Posterior cingulate gyrus (tissue), 11 donors: Measurements from ENCODE around the gene PARVA.
A peak's percentile ranks its signal among the peaks of the same experiment; 100 is the strongest.
"Not testable (repeated sequence)": the region's sequence is repeated elsewhere in the genome, so short reads cannot be mapped to it uniquely, and the experiment has no call there.

Experiments
- DNase-seq, 10 donors: peaks; one replicate each; pipeline versions ENCODE4 v3.0.0 to v3.0.0-alpha.2; 2020 to 2021; ENCODE audit warnings: mixed read lengths in 3 of 10
- intact Hi-C: fragments of 100-400 bp; cut with DNase I; formaldehyde crosslinking; loops from one replicate; pipeline ENCODE4 v1.15.1; 2023

Gene PARVA, protein sequence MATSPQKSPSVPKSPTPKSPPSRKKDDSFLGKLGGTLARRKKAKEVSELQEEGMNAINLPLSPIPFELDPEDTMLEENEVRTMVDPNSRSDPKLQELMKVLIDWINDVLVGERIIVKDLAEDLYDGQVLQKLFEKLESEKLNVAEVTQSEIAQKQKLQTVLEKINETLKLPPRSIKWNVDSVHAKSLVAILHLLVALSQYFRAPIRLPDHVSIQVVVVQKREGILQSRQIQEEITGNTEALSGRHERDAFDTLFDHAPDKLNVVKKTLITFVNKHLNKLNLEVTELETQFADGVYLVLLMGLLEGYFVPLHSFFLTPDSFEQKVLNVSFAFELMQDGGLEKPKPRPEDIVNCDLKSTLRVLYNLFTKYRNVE

GRCh38 chr11:12377106-12377823 lies at the start of gene PARVA:
Gene PARVA, plus strand, starts transcription at chr11:12377571. Its CDS starts 77 bp downstream, at chr11:12377648.
- intact Hi-C loops = no loop called here
- peak in 9 of 10 donors; percentile 15 to 89 (median 42) for DNase-seq

DNA sequence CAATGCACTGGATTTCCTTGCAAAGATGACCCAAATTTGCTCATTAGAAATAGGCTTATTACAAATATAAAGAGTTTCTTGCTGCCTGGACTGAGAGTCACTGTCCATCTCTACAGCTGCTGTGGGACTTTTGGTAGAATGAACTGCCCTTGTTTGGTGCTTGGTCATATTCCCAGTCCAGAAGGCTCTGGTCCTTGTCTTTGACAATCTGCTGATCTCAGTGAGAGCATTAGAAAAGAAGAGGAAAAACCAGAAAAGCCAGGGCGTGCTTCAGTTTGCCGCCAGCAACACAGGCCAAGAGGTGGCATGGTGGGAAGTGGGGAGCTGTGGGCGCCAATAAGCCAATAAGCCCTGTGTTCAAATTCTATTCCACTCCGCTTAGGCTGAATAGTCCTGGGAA lies 48.2 kb upstream of the PARVA start:
- DNase-seq = peak in 2 of 10 donors; percentile 29 to 42
- intact Hi-C loops = no loop called here

GRCh38 chr11:12329797-12330196 lies 47.6 kb upstream of the PARVA start:
- intact Hi-C loops = loop anchor here (2.0 to 5.0 kb wide), 3 partner anchors 83 to 633 kb away; partner anchors contain the start of gene TEAD1
- DNase-seq = no peak

- intact Hi-C loops = loop anchor here (1.0 to 5.0 kb wide), 6 partner anchors 42 to 632 kb away; partner anchors contain the start of gene TEAD1
- peak in 9 of 10 donors; percentile 17 to 95 (median 63) for DNase-seq
These were observed 46.7 kb upstream of the PARVA start for GRCh38 chr11:12330485-12331231.

DNA sequence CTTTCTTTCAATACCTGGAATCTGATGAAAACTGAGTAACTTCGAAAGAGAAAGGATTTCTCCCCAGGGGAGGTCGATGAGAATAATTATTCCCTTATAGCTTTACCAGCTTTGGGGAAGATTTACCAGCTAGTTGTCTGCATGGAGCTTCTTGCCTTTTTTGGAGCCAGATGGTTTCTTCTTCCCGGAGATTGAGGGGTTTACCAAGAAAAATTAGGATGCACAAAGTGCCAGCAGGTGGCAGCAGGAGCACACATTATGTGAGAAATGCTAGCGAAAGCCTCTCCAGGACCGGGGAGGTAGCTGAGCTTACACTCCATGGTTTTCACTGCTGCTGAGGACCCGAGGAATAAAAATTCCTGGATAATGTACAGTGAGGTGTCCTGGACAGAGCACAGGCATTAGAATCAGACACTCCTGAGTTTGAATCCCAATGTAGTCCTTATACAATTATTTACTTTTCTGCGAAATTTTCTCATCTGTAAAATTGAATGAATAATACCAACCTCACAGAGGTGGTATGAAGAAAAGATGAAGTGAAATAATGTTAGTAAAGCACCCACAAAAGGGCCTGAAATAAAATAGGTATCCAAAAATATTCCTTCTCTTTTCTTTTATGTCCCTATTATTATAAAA lies 46.0 kb upstream of the PARVA start:
- peak; percentile 58 to 97 (median 86) for DNase-seq
- intact Hi-C loops = loop anchor here (1.0 to 5.0 kb wide), 6 partner anchors 43 to 631 kb away; partner anchors contain the start of gene TEAD1

GRCh38 chr11:12343526-12343925 lies 33.8 kb upstream of the PARVA start:
- intact Hi-C loops = no loop called here
- no peak for DNase-seq

DNA sequence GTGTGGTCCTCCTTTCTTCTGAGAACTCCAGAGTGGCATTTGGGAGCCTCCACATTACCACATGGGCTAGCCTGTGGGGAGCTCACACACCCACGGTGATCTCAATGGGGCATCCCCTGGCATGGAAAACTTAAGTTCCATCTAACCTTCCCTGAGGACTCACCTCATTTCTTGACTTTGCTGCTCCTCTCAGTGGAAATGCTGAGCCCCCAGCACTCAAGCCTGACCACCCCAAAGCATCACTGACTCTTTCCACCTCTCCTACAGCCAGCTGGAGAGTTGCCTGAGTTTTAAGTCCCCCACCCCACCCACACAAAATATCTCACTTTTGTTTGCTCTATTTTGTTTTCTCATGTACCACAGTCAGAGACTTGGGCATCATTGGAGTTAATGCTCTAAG lies 23.8 kb upstream of the PARVA start:
- intact Hi-C loops = no loop called here
- no peak for DNase-seq

- no peak for DNase-seq
- intact Hi-C loops = no loop called here
These were observed 22.4 kb upstream of the PARVA start for GRCh38 chr11:12354750-12355545.

DNA sequence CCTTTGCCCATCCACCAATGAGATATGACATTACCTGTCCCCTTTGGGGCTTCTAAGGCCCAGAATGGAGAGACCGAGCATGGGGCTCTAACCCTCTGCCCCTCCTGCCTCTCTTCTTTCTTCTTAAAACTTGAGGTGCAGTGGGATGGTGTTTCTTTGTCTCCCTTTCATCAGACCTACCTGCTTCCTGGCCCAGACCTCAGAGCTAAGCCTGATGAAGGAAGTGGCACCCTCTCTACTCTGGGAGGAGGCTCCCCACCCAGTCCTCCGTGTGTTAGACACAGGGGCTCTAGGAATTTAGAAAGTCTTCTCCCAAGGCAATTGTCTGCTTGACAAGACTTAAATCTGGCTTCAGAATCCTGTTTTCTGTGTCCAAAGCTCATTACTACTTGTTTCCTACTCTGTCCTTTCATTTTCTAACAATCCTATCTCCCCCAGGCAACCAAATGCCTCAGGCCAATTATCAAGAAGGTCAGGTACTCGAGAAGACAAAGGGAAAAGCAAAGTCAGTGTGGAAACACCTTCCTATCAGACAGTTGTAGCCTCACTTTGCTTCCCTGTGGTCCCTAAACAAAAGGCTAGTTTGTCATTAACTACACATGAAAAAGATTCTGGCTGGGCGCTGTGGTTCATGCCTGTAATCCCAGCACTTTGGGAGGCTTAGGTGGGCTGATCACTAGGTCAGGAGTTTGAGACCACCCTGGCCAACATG lies 20.3 kb upstream of the PARVA start:
- no peak for DNase-seq
- intact Hi-C loops = no loop called here

- intact Hi-C loops, DNase-seq: not testable (repeated sequence)
These were observed 19.7 kb upstream of the PARVA start for GRCh38 chr11:12357697-12358096.

DNA sequence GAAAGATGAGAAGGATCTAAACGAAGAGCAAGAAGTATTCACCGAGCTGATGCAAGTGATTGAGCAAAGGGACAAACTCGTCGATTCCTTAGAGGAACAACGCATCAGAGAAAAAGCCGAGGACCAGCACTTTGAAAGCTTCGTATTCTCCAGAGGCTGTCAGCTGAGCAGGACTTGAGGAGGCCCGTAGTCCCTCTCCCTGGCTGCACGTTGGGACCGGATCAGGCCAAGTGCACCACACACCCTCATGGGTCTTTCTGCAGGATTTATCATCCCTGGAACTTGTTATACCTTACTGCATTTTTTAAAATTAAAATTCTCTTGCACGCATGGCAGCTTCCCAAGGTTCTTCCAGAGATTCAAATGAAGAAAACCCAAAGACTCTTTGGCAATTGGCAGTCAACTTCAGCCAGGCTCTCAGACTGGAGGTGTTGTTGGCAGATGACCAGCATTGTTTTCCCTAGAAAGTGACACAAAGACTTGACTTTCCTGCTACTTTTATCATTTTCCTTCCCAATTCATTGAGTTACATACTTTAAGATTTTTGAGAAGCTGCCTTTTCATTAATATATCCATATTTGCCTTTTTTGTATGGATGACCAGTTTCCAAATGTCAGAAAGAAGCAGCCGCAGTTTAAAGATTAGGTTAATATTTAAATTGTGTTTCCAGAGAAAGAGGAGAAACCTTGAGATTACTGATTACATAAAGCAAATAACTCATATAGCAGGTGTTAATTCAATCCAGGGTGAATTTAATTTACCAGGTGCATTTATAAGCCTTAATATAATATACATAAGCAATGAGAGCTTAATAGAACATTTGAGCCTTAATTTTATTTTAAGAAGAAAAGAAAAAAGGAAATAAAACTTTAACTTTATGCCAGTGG lies 18.8 kb upstream of the PARVA start:
- intact Hi-C loops = no loop called here
- DNase-seq = no peak

DNA sequence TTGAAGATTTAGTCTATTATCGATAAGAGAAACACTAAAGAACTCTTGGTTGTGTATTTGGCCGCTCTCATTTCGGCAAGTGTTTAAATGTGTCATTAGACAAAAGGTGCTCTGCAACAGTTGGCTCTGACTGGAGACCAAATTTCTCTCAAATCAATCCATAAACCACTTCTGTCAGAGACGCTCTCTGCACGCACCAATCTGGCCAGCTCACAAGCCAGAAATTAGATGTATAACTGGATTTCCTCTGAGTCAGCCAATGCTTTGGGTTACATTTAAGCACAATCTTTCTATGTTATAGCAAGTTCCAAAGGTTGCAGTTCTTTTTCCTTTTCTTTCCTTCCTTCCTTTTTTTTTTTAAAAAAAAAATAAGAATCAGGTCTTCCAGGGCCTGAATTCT lies 17.6 kb upstream of the PARVA start:
- no peak for DNase-seq
- intact Hi-C loops = no loop called here

DNA sequence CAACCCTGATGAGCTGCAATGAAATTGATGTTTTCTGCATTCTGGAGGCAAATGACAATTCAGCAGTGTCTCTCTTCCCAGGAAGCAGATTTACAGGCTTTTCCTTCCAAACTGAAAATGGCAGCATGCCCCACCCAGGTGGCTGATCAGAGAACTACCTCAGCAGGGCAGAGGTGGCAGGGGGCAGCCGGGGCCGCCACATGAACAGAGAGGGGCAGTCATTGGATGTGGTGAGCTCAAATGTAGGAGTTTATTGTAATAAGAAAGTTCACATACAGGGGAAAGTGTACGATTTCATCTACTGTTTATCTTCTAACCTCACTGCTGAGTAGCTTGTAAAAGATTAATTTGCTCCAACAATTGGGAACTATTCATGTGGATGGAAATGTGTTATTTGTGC lies 15.7 kb upstream of the PARVA start:
- intact Hi-C loops = no loop called here
- no peak for DNase-seq

DNA sequence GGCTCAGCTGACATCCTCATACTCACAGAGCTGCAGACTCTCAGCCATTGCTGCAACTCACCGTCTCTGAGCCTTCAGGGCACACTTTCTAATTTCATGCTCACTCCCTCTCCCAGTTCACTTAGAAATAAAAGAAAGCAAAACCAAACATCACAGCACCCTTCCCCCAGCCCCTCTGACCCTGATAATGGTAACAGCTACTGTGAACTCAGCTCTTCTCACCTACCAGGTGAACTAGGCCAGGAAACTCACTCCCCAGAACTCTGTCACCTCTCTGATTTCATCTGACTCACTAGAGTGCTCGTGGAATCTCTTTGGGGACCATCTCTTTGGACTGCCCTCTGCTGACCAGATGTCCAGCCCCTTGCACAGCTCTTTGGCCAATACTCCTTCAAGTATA lies 14.5 kb upstream of the PARVA start:
- DNase-seq = no peak
- intact Hi-C loops = no loop called here

DNA sequence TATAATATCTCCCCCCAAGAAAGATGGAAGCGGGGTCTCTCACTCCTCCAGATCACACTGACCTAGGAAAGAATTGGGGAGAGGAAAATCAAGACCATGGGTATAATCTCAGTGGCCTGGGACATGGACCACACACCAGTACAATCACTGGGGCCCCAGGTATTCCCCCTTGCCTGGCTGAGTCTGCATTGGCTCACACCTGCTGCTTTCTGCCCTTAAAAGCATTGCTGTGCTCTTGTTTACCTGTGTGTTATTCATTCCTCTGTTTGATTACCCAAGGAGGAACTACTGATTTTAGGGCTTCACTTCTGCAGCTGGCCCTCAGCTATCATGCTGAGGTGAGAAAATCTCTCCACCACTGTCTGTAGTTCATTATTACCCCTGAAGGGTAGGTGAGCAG lies 14.0 kb upstream of the PARVA start:
- no peak for DNase-seq
- intact Hi-C loops = no loop called here

DNA sequence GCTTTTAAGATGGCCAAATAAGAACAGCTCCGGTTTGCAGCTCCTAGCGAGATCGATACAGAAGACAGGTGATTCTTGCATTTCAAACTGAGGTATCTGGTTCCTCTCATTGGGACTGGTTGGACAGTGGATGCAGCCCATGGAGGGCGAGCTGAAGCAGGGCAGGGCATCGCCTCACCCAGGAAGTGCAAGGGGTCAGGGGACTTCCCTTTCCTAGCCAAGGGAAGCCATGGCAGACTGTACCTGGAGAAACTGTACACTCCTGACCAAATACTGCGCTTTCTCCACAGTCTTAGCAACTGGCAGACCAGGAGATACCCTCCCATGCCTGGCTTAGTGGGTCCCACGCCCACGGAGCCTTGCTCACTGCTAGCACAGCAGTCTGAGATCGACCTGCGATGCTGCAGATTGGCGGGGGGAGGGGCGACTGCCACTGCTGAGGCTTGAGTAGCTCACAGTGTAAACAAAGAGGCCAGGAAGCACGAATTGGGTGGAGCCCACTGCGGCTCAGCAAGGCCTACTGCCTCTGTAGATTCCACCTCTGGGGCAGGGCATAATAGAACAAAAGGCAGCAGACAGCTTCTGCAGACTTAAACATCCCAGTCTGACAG lies 11.3 kb upstream of the PARVA start:
- DNase-seq, intact Hi-C loops: not testable (repeated sequence)

DNA sequence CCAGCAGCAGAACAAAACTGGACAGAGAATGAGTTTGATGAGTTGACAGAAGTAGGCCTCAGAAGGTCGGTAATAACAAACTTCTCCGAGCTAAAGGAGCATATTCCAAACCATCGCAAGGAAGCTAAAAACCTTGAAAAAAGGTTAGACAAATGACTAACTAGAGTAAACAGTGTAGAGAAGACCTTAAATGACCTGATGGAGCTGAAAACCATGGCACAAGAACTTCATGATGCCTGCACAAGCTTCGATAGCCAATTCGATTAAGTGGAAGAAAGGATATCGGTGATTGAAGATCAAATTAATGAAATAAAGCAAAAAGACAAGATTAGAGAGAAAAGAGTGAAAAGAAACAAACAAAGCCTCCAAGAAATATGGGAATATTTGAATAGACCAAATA lies 10.3 kb upstream of the PARVA start:
- DNase-seq, intact Hi-C loops: not testable (repeated sequence)

DNA sequence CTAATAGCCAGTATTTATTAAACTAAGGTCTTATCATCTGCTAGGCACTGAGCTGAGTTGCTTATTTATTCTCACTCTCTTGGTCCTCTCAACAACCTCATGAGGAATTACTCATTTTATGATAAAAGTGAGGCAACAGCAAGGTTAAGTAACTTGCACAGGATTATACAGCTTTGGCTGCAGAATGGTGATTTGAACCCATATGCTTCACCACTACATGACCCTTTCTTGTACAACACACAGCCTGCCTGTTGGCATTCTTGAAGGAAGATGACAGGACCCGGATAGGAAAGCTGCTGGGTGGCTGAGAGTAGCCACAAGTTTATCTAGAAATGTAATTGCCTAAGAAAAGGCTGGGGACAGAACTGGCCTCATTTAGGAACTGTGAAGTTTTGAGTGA lies 5.3 kb upstream of the PARVA start:
- intact Hi-C loops = no loop called here

More for the DNA sequence above, 5.3 kb upstream of the PARVA start:
- DNase-seq = no peak
